CD4-positive, alpha-beta T cell treated with Interleukin-4 for 4 hours (primary cell): Measurements from ENCODE around the gene LGALSL.

Experiments
- DNase-seq: peaks from one replicate; pipeline ENCODE4 v3.0.0-alpha.2; 2020

Gene LGALSL

GRCh38 chr2:64453770-64454385 is at the start of gene LGALSL:
Gene LGALSL, plus strand, starts transcription at chr2:64454162. Its CDS starts 384 bp downstream, at chr2:64454546.
- no peak for DNase-seq

- DNase-seq = no peak
Measured at GRCh38 chr2:64404743-64405142, 49.2 kb upstream of the LGALSL start.

- DNase-seq = no peak
Measured at GRCh38 chr2:64405581-64406406, 48.2 kb upstream of the LGALSL start.

GRCh38 chr2:64406407-64406774 is 47.6 kb upstream of the LGALSL start:
- DNase-seq = no peak

- no peak for DNase-seq
Measured at GRCh38 chr2:64408031-64408430, 45.9 kb upstream of the LGALSL start.

GRCh38 chr2:64410671-64411070 is 43.3 kb upstream of the LGALSL start:
- DNase-seq = no peak

GRCh38 chr2:64412671-64413070 is 41.3 kb upstream of the LGALSL start:
- DNase-seq = no peak

- no peak for DNase-seq
Measured at GRCh38 chr2:64414736-64415435, 39.1 kb upstream of the LGALSL start.

- DNase-seq = no peak
Measured at GRCh38 chr2:64417624-64418023, 36.3 kb upstream of the LGALSL start.

GRCh38 chr2:64419596-64420165 is 34.3 kb upstream of the LGALSL start:
- no peak for DNase-seq

GRCh38 chr2:64420677-64421076 is 33.3 kb upstream of the LGALSL start:
- no peak for DNase-seq

GRCh38 chr2:64421201-64421600 is 32.8 kb upstream of the LGALSL start:
- DNase-seq = no peak

- no peak for DNase-seq
Measured at GRCh38 chr2:64422466-64422865, 31.5 kb upstream of the LGALSL start.

GRCh38 chr2:64423303-64423702 is 30.7 kb upstream of the LGALSL start:
- DNase-seq = no peak

- no peak for DNase-seq
Measured at GRCh38 chr2:64424416-64424987, 29.5 kb upstream of the LGALSL start.

GRCh38 chr2:64426183-64426952 is 27.6 kb upstream of the LGALSL start:
- no peak for DNase-seq

- no peak for DNase-seq
Measured at GRCh38 chr2:64434039-64434657, 19.8 kb upstream of the LGALSL start.

- no peak for DNase-seq
Measured at GRCh38 chr2:64437883-64438282, 16.1 kb upstream of the LGALSL start.

GRCh38 chr2:64439194-64439593 is 14.8 kb upstream of the LGALSL start:
- no peak for DNase-seq

- DNase-seq = no peak
Measured at GRCh38 chr2:64440843-64441242, 13.1 kb upstream of the LGALSL start.

- no peak for DNase-seq
Measured at GRCh38 chr2:64442277-64442676, 11.7 kb upstream of the LGALSL start.
